BE2C (cell line): ENCODE measurements around the gene ST14.

Source experiments
- DNase-seq: peaks from one replicate; pipeline ENCODE4 v3.0.0-alpha.2; 2020
- H3K27me3 ChIP-seq: fragments of 250-450 bp; sonication (Bioruptor Pico); 2 replicates; pipeline ENCODE4 v1.5.1; 2020; ENCODE audit warnings: mild to moderate bottlenecking
- H3K36me3 ChIP-seq: fragments of 250-450 bp; sonication (Bioruptor Pico); 2 replicates; pipeline ENCODE4 v1.5.1; 2020; ENCODE audit warnings: mild to moderate bottlenecking
- H3K4me1 ChIP-seq: fragments of 250-450 bp; sonication (Bioruptor Pico); 2 replicates; pipeline ENCODE4 v1.5.1; 2020
- H3K4me3 ChIP-seq: 2 replicates; pipeline ENCODE4 v1.5.1; 2011; ENCODE audit warnings: low read depth, low read length
- H3K9me3 ChIP-seq: fragments of 250-450 bp; sonication (Bioruptor Pico); 2 replicates; pipeline ENCODE4 v1.5.1; 2020
- CTCF ChIP-seq: IDR thresholded peaks from 2 replicates; pipeline ENCODE4 v1.5.1; 2012; ENCODE audit warnings: mild to moderate bottlenecking, low read depth, low read length

The ST14 gene

GRCh38 chr11:130157840-130158239 lies 1.7 kb upstream of the ST14 start:
- DNase-seq: no peak
- no peak for TF ChIP-seq CTCF
- Histone ChIP-seq H3K36me3 (no peaks in the 10 kb centered on the region), H3K4me3 (no peak overlapping the region), H3K4me1 (no peaks in the 10 kb centered on the region), H3K9me3 (no peaks in the 10 kb centered on the region), H3K27me3 (no peaks in the 10 kb centered on the region)

GRCh38 chr11:130159139-130159538 lies 443 bp upstream of the ST14 start:
- no peak for TF ChIP-seq CTCF
- Histone ChIP-seq H3K27me3 (no peaks in the 10 kb centered on the region), H3K4me1 (no peaks in the 10 kb centered on the region), H3K36me3 (no peaks in the 10 kb centered on the region), H3K4me3 (no peak overlapping the region), H3K9me3 (no peaks in the 10 kb centered on the region)
- DNase-seq: no peak

- Histone ChIP-seq H3K27me3 (no peaks in the 10 kb centered on the region), H3K36me3 (no peaks in the 10 kb centered on the region), H3K4me1 (no peaks in the 10 kb centered on the region), H3K9me3 (no peaks in the 10 kb centered on the region), H3K4me3 (no peak overlapping the region)
- no peak for DNase-seq
- TF ChIP-seq CTCF: no peak
Measured at GRCh38 chr11:130160498-130161155, 1.0 kb downstream of the ST14 start.

GRCh38 chr11:130161441-130162145 lies 2.0 kb downstream of the ST14 start:
- H3K4me1 ChIP-seq: peaks cover 3% of the 10 kb centered on the region; the same call in 1 of the 2 replicates
- DNase-seq: no peak
- no peaks in the 10 kb centered on the region for H3K36me3 ChIP-seq
- no peak for TF ChIP-seq CTCF
- H3K4me3 ChIP-seq: no peak overlapping the region
- H3K9me3 ChIP-seq: no peaks in the 10 kb centered on the region
- H3K27me3 ChIP-seq: no peaks in the 10 kb centered on the region

- H3K9me3 ChIP-seq: no peaks in the 10 kb centered on the region
- TF ChIP-seq CTCF: no peak
- H3K4me1 ChIP-seq: peaks cover 3% of the 10 kb centered on the region; the same call in 1 of the 2 replicates
- no peak for DNase-seq
- no peaks in the 10 kb centered on the region for H3K27me3 ChIP-seq
- H3K36me3 ChIP-seq: no peaks in the 10 kb centered on the region
- no peak overlapping the region for H3K4me3 ChIP-seq
Measured at GRCh38 chr11:130162733-130163132, 3.2 kb downstream of the ST14 start.
